Uterus (tissue), 4 donors: ENCODE data around the gene FAM118A. TPM values are rescaled to one million over a fixed set of nuclear protein-coding genes. Genes with fewer than 3 reads are reported as not detected.
"Not testable (repeated sequence)": the region's sequence is repeated elsewhere in the genome, so short reads cannot be mapped to it uniquely, and the experiment has no call there.

Source experiments
- DNase-seq, 2 donors: peaks; one replicate each; pipeline ENCODE4 v3.0.0-alpha.2; 2019 to 2020
- H3K27ac ChIP-seq, 2 donors: fragments of 200-600 bp; sonication (generic); 1 replicate in 1 of 2; 2 replicates in 1 of 2; pipeline ENCODE4 v1.5.1; 2016 to 2018
- H3K27me3 ChIP-seq, 2 donors: fragments of 200-600 bp; sonication (generic); one replicate each; pipeline ENCODE4 v1.5.1; 2018 to 2019; ENCODE audit warnings: control low read depth in 1 of 2
- H3K36me3 ChIP-seq, 2 donors: fragments of 200-600 bp; sonication (generic); one replicate each; pipeline ENCODE4 v1.5.1; 2019; ENCODE audit warnings: control low read depth in 1 of 2
- H3K4me1 ChIP-seq, 2 donors: fragments of 200-600 bp; sonication (generic); one replicate each; pipeline ENCODE4 v1.5.1; 2018 to 2019; ENCODE audit warnings: control low read depth in 1 of 2
- H3K4me3 ChIP-seq, 2 donors: fragments of 200-600 bp; sonication (generic); 1 replicate in 1 of 2; 2 replicates in 1 of 2; pipeline ENCODE4 v1.5.1; 2018 to 2019; ENCODE audit warnings: mild to moderate bottlenecking in 1 of 2
- H3K9me3 ChIP-seq, 2 donors: fragments of 200-600 bp; sonication (generic); one replicate each; pipeline ENCODE4 v1.5.1; 2019; ENCODE audit warnings: control low read depth in 1 of 2
- CTCF ChIP-seq, 4 experiments: fragments of 200-600 bp in 2 of 4; fragments of 450-650 bp in 2 of 4; sonication (generic) in 2 of 4; IDR thresholded peaks; one replicate each; pipeline ENCODE4 v1.5.1; 2016 to 2019; ENCODE audit warnings: antibody characterized with exemption in 4 of 4, mild to moderate bottlenecking in 2 of 4, moderate library complexity in 1 of 4
- POLR2A ChIP-seq, 2 donors: fragments of 450-650 bp; IDR thresholded peaks; one replicate each; pipeline ENCODE4 v1.6.1; 2016; ENCODE audit warnings: antibody characterized with exemption in 2 of 2, mild to moderate bottlenecking in 1 of 2, moderate library complexity in 1 of 2
- intact Hi-C: fragments of 100-400 bp; cut with DNase I; formaldehyde crosslinking; loops from one replicate; pipeline ENCODE4 v1.15.1; 2023; ENCODE audit warnings: low total_unique reads
- total RNA-seq, 4 donors: library from RNA; depleted of rRNA in 3 of 4; stranded (reverse); fragments of >200 nt in 3 of 4; gene quantifications; one replicate each; pipeline versions ENCODE4 v1.1.0 to v1.2.4, GENCODE V29; 2014 to 2023
- donor health status: DM: yes; HTN: yes; CAD: no.

Gene FAM118A
- total RNA-seq, 4 donors from 2014 or later: 16.5 to 97.9 (median 46.7) TPM

GRCh38 chr22:45276507-45277105 is 33.1 kb upstream of the FAM118A start:
- Histone ChIP-seq H3K27ac (no peak overlapping the region), H3K36me3 (no peaks in the 10 kb centered on the region), H3K9me3 (no peaks in the 10 kb centered on the region), H3K4me1 (no peaks in the 10 kb centered on the region), H3K27me3 (no peaks in the 10 kb centered on the region), H3K4me3 (no peak overlapping the region)
- intact Hi-C loops: no loop called here
- TF ChIP-seq POLR2A (IDR thresholded peaks at IDR 0.05) (no peak), CTCF (IDR thresholded peaks at IDR 0.05) (no peak)
- no peak for DNase-seq

- H3K4me1 ChIP-seq, H3K9me3 ChIP-seq, intact Hi-C loops, H3K4me3 ChIP-seq, H3K27ac ChIP-seq, H3K27me3 ChIP-seq, DNase-seq, H3K36me3 ChIP-seq: not testable (repeated sequence)
Observed at GRCh38 chr22:45277720-45278119, 32.0 kb upstream of the FAM118A start.

GRCh38 chr22:45278125-45278524 is 31.6 kb upstream of the FAM118A start:
- Histone ChIP-seq H3K27ac (no peak overlapping the region), H3K36me3 (no peaks in the 10 kb centered on the region), H3K27me3 (no peaks in the 10 kb centered on the region), H3K4me3 (no peak overlapping the region), H3K9me3 (no peaks in the 10 kb centered on the region), H3K4me1 (no peaks in the 10 kb centered on the region)
- no peak for DNase-seq
- no peak for TF ChIP-seq POLR2A (IDR thresholded peaks at IDR 0.05)
- TF ChIP-seq CTCF (IDR thresholded peaks at IDR 0.05): no peak
- intact Hi-C loops: no loop called here

GRCh38 chr22:45280587-45280980 is 29.1 kb upstream of the FAM118A start:
- Histone ChIP-seq H3K4me1 (peaks cover 0 to 8% of the 10 kb centered on the region in 2 donors), H3K9me3 (no peaks in the 10 kb centered on the region), H3K27ac (peak overlapping the region; percentile 58 to 70), H3K27me3 (peaks cover 0 to 8% of the 10 kb centered on the region in 2 donors), H3K36me3 (no peaks in the 10 kb centered on the region), H3K4me3 (no peak overlapping the region)
- TF ChIP-seq POLR2A (IDR thresholded peaks at IDR 0.05) (no peak), CTCF (IDR thresholded peaks at IDR 0.05) (no peak)
- intact Hi-C loops: no loop called here
- no peak for DNase-seq

GRCh38 chr22:45281010-45281409 is 28.7 kb upstream of the FAM118A start:
- TF ChIP-seq CTCF (IDR thresholded peaks at IDR 0.05) (no peak), POLR2A (IDR thresholded peaks at IDR 0.05) (no peak)
- DNase-seq: no peak
- Histone ChIP-seq H3K9me3 (no peaks in the 10 kb centered on the region), H3K27ac (no peak overlapping the region), H3K36me3 (no peaks in the 10 kb centered on the region), H3K27me3 (peaks cover 0 to 8% of the 10 kb centered on the region in 2 donors), H3K4me3 (no peak overlapping the region), H3K4me1 (peaks cover 0 to 8% of the 10 kb centered on the region in 2 donors)
- intact Hi-C loops: no loop called here
